ENCODE results near the gene HTR4.

GRCh38 chr5:148515460-148515859 lies 138.9 kb downstream of the HTR4 start:
- no peak for TF ChIP-seq CTCF (conservative IDR thresholded peaks at IDR 0.05; ENCODE audit: low read depth, low read length)
- no peak for TF ChIP-seq EZH2 (IDR thresholded peaks at IDR 0.05; ENCODE audit: borderline replicate concordance, low read depth, low read length, poor library complexity, severe bottlenecking)
